HG03460 (cell line): ENCODE data around the gene SUN1.

Experiments used
- ATAC-seq: cut with Tn5 transposase; IDR thresholded peaks from one replicate; pipeline ENCODE4 v1.9.1; 2021; ENCODE audit not compliant: unreplicated experiment

The SUN1 gene

DNA sequence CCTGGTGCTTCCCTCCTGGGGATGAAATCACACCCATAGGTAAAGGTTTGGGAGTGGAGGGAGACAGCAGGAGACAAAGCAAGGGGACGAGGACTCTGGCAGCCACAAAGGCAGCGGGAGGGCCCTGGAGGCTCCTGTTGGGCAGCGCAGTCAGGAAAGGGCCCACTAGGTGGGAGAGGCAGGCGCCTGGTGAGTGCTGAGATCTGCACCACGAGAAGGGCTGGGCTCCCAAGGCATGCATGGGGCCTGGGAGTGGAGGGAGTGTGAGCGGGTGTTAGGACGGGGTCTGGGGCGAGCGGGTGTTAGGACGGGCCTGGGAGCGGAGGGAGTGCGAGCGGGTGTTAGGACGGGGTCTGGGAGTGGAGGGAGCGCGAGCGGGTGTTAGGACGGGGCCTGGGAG is 57.1 kb downstream of the SUN1 start:
- no peak for ATAC-seq

DNA sequence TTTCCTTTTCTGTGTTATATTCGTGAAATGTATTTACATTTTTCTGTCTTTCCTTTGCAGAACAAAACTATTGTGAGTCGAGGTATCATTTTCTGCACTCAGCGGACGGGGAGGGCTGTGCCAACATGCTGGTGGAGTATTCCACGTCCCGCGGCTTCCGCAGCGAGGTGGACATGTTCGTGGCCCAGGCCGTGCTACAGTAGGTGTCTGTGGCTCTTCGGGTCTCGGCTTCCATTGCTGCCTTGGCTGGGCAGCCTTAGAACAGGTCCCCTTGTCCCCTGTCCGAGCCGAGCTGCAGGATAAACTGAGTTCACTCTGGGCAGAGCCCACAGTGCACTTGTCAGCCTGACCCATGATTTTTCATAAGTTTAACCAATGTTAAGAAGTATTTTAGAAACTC is 58.6 kb downstream of the SUN1 start:
- ATAC-seq: no peak

DNA sequence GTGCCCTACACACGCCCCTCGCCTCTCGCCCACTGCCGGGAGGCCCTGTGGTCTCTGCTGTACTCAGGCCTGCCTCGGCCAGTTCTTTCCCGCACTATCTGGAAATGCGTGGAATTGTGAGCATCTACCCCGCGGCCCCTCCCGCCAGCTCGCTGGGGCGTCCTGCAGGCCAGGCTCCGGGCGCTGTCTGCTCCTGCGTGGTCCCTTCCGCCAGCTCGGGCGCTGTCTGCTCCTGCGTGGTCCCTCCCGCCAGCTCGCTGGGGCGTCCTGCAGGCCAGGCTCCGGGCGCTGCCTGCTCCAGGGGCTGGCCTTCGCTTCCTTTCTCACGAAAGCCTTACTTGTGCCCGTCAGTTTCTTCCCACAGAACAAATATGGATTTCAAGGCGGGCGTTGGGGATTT is 59.0 kb downstream of the SUN1 start:
- no peak for ATAC-seq

DNA sequence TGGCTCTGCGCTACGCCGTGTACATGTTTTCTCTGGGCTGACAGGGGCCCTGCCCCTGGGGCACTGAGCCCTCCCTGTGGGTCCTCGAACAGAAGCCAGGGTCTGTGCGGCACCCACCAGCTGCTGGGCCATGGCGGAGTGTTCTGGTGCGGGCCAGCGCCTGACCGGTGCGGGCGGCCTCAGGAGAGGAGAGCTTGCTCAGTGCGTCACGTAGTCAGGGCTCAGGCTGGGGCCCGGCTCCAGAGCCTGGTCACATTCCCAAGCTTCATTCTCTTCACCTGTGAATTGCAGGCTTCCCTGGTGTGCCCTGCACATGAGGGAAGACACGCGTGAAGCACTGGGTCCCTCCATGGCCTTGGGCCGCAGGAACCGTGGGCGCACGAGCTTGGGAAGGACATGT is 59.5 kb downstream of the SUN1 start:
- ATAC-seq: no peak

DNA sequence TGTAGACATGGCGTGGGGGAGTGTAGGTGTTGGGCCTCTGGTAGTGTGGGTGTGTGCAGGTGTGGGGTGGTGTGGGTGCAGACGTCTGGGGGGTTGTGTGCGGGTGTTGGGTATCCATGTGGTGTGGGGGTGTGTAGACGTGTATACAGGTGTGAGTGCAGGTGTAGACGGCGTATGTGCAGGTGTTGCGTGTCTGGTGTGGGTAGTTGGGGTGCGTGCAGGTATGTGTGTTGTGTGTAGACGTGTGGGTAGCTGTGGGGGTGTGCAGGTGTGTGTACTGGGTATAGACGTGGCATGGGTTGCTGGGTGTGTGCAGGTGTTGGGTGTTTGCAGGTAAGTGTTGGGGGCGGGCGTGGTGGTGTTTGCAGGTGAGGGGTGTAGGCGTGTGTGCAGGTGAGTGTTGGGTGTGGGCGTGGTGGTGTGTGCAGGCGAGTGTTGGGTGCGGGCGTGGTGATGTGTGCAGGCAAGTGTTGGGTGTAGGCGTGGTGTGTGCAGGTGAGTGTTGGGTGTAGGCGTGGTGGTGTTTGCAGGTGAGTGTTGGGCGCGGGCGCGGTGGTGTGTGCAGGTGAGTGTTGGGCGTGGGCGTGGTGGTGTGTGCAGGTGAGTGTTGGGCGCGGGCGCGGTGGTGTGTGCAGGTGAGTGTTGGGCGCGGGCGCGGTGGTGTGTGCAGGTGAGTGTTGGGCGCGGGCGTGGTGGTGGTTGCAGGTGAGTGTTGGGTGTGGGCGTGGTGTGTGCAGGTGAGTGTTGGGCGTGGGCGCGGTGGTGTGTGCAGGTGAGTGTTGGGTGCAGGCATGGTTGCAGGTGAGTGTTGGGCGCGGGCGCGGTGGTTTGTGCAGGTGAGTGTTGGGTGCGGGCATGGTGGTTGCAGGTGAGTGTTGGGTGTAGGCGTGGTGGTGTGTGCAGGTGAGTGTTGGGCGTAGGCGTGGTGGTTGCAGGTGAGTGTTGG is 60.6 kb downstream of the SUN1 start:
- ATAC-seq: no peak

DNA sequence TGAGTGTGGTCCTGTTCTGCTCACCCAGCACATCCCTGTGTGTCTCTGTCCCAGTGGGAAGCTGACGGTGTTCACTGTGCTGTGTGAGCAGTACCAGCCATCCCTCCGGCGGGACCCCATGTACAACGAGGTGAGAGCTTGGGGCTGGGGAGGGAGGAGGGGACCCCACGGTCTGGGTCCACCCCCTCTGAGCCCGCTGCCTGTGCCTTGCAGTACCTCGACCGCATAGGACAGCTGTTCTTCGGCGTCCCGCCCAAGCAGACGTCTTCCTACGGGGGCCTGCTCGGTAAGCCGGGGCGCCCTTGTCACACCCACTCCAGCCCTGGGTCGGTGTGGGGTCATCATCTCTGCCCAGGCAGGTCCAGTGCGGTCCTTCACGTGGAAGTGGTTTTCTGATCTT is 61.4 kb downstream of the SUN1 start:
- no peak for ATAC-seq

DNA sequence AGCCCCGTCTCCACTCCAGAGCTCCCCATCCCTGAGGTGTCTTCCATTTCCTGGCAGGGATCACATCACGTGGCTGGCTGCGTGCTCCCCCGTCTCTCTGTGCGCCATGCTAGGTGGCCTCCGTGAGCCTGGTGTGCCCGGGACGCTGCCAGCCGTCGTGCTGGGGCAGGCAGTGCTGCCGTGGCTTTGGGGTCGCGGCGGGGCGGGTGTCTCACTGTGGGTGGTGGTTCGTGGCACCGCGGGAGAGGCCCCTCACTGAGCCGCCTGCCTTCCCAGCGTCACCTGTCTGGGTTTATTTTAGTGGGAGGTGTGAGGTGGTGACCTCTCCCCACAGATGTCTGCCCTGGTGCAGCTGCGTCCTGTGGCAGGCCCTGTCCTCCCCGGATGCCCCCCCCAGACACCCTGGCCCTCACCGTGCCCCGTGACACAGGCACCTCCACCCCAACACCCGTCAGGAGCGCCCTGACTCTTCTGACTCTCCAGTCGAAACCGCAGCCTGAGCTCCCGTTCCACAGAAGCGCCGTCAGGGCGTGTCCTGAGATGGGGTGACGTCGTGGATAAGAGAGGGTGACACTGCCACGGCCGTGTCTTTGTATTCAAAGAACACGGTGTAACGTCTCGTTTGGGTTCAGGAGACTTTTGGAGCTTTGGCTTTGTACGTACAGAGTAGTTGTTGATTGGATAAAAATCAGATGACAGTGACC is 62.0 kb downstream of the SUN1 start:
- no peak for ATAC-seq

DNA sequence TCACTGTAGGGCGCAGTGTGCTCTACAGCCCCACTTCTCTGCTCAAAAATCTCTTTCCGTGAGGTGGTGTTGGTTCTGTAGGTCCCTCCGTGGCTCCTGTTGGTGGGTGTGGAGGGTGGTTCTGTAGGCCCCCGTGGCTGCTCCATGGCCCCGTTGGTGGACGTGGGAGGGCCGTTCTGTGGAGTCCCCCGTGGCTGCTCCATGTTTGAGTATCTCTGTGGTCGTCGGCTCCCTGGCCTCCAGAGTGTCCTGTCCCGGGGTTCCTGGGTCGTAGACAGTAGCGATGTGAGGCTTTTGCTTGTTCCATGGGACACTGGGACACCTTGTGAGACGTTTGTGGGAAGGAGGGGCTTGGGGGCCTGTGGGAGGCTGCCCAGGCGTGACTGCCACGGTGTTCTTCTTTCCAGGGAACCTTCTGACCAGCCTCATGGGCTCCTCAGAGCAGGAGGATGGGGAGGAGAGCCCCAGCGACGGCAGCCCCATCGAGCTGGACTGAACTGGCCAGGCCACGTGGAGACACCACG is 62.7 kb downstream of the SUN1 start:
- no peak for ATAC-seq

DNA sequence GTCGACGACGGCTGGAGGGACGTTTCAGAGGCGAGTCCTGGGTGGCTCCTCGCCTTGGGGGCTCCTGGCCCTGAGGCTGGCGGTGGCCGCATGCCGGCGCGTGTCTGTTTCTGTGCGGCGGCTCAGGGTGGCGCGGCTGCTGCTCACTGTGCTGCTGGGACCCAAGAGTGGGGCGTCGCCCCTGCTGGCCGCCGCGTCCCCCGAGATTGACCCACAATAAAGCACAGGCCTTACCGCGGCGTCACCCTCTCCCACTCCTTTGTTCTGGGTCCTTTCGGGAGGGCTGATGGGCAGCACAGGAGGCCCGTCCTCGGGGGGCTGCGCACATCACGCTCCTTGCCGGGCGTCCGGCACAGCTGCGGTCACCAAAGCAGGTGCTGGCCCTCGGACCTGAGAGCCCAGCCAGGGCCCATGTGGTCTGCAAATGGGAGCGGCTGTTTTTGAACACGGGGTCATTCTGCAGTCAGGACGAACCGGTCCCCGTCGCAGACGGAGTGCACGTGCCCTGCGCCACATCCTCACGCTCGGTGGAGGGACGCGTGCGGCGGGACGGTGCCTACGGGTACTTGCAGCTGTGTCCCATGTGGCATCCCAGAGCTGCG is 63.3 kb downstream of the SUN1 start:
- ATAC-seq: no peak

DNA sequence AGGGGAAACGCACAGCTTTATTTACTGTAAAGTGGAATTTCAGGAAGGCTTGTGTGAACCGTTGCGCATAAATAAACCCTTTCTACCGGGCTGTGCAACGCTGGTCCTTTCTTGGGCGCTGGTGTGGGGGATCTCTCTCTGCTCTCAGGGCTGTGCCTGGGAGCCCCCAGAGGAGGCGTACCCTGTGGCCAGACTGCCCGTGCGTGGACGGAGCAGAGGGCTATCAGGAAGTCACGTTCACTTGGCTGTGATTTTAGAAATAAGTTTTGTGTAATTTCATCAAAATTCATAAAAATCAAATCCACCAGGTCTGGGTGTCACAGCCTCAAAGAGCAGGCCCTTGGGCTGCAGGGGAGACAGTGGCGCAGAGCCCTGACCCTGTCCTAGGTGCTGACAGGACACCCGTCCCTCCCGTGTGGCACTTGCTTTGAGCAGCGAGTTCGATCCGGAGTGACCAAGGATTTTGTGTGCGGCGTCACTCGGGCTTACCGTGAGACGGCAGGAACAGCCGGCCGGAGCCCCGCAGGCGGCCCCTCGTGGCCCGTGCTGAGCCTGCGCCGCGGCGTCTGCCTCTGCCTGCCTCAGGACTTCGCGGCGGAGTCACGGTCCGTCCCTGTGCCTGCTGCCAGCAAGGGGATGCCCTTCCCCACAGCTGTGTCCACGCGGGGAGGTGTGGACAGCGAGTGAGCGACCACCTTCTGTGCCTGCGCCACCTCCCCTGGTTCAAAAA is 64.2 kb downstream of the SUN1 start:
- ATAC-seq: no peak

DNA sequence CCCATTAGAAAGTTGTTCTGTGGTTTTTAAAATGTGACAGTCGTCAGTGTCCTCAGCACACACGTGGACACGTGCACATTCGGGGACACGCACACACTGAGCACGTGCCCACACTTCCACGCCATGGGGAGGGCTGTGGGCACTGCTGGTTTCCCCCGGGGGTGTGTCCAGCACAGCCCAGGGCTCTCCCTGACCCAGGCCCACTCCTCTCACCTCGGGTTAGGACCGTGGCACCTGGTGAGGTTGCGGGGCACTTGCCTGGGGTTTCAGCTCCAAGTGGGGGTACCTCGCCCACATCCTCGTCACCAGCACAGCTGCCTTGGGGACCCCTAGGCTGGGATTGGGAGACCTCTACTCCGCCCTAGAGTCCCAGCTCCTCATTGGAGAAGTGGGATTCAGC is 64.8 kb downstream of the SUN1 start:
- ATAC-seq: no peak

DNA sequence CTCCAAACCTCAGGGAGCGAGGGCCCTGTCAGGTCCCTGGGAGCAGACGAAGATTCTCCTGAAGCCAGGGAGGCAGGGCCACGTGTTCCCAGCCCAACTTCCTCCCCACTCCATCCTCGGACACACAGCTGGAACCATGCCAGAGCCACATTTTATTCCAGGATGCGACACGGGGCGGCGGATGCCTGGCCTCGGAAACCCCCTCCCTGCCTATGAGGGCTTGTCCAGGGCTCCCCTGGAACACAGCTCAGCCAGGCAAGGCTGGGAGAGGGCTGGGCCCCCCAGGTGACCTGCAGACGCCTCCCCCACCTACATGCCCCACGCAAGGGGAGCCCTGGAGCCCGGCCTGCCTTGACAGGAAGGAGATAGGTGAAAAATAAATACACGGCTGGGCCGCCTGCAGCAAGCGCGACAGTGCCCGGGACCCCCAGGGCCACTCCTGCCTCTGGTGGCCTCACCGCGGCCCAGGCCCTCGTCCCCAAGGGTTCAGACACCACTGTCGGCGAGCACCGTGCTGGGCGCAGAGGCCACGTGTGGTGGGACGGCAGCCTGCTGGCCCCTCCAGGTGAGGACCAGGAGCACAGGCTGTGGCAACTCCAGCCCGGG is 65.6 kb downstream of the SUN1 start:
- ATAC-seq: no peak

DNA sequence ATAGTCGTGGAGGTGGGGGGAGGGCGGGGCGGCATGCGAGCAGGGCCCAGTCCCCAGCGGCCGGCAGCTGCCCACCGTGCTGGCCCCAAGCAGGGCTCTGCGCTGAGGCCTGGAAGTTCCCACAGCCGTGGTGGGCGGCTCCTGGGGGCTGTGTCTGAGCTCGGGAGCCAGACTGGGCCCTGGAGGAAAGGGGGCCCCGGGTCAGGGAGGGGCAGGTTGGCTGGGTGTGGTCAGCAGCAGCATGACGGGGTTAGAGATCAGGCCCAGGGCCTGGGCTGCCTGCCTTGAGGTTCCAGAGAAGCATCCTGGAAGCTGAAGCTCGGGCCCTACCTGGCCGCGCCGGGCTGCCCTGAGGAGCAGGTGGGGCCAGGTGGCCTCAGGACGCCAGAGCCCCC is 66.2 kb downstream of the SUN1 start:
- ATAC-seq: no peak

DNA sequence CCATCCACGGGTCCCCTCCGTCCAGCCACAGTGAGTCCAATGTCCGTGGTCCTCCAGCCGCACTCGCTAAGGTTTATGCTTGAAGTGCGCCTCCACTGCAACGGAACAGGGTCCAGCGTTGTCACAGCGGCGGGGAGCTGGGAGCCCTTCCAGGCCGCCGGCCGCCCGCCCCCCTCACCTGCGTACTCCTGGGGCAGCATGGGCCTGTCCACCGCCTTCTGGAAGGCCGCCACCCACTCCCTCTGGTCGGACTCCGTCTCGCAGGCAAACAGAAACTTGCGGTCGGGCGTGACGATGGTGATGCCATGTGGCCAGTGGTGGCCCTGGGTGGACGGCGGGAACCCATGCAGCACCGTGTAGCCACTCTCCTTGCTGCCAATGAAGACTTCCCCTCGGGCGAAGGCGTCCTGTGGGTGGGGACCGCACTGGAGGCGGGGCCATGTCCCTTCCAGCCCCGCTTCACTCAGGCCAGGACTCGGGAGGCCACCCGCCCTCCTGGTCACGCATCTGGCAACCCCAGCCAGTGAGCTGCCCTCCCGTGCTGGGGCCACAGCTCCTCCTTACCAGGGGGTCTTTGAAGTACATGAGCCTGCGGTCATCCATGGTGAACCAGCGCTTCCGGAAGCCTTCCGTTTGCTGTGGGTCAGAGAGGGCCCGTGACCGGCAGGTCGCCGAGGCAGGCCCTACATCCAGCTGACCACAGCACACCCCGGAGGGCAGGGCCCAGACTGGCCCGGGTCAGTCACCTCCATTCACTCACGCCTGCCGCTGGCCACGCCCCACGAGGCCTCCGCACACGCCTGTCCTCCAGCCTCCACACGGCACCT is 66.8 kb downstream of the SUN1 start:
- no peak for ATAC-seq

DNA sequence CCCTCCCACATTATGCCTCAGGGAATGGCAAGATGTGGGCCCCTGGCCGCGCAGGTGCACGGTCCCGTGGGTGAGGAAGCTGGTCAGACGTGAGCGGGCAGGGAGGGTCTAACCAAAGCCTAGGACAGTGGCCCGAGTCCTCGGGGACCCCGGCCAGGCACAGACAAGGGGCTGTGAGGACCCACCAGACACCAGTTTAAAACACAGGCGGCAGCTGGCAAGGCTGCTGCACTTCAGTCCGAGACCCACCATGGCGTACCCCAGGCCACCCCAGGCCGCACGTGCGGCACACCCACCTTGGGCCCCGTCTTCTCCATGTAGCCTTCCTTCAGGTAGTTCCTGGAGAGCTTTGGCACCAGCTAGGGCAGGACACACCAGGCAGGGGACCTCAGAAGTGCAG is 67.5 kb downstream of the SUN1 start:
- no peak for ATAC-seq

DNA sequence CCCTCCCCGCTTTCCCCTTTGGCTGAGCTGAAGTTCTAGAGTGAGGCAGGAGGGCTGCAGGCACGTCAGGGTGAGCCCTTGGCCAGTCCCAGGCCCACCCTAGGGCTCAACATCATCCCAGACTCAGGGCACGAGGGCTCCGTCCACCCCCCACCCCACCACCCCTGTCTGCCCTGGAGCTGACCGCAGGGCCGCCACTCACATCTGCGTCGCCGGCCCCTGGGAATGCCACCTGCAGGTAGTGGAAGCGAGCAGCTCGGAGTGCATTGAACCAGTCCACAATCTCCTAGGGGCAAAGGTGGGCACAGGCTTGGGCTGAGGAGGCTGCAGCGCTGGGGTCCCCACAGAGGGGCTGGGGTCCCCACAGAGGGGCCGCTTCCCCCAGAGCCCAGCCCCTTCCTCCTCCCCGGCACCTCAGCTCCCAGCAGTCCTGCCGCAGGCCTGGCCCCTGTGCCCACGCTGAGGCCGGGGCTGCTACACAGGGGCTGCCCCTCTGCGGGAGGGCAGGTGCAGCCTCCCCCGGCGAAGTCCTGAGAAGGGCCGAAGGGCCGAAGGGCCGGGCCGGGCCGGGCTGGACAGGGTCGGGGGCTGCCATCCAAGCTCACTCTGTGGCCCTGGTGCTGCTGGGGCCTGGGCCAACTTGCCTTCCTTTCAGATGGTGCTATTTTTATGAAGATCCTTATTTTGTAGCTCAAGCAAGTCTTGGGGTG is 68.2 kb downstream of the SUN1 start:
- ATAC-seq: no peak

DNA sequence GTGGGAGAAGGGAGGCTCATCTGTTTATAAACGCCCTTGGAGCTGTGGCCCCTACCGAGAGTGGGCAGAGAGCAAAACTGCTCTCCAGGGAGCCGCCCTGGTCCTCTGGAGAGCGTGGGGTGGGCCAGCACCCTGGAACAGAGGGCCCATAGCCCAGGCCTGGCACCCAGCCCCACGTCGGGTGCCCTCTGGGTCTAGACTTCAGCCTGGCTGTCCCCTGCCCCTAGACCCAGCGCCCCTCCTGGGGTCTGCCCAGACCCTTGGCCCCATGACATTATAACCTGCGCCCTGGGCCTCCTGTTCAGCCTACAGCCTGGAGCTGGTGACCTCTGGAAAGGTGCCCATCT is 68.7 kb downstream of the SUN1 start:
- ATAC-seq: no peak

DNA sequence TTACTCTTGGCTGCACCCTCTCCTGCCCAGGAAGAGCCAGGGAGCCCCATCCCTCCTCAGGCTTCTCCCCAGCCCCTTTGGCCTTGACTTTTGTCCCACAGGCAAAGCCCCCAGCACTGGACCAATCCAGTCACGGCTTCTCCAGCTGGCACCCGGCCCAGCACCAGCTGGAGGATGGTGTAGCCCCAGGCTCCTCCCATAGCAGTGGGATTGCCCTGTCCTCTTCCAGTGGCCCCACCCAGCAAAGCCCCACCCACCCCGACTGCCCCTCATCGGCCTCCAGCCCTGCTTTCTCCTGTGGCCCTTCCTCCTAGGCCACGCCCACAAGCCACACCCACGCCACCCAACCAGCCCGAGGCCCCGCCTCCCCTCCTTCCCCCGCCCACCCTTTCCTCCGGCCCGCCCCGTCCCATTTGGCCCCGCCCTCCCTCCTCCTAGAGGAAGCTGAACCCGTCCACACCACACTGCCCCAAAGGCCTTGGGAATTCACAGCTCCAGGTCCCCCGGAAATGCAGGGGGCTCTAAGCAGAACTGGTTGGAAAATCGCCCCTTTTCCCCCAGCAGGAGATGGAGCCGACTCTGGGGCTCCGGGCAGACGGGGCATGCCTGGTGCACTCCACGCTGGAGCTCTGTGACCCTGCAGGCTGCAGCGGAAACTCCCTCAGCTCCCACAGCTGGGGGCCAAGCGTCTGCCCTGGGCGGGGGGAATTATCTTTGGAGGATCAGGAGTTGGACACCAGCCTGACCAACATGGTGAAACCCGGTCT is 69.3 kb downstream of the SUN1 start:
- ATAC-seq: no peak

DNA sequence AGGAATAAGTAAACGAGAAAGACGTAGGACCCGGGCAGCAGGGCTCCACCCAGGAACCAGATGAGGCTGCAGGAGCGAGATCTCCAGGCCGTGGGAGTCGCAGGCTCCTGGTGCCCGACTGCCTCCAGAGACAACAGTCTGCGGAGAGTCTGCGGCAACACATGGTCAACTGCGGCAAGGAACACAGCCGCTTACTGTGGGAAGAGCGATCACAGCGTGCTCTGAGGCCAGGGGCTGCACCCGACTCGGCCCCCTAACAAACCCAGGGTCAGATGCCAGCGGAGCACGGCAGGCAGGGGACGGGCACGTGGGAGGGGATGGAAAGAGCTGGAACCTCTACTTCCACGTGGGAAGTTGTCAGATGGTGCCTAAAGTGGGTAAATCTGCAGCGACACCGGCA is 70.7 kb downstream of the SUN1 start:
- ATAC-seq: no peak
